Measurements from ENCODE around the gene PHF12. TPM values are rescaled to one million over a fixed set of nuclear protein-coding genes. Genes with fewer than 3 reads are reported as not detected.

PHF12 gene
- total RNA-seq, 2 experiments from 2014 or later: 47.4 to 48.5 TPM

DNA sequence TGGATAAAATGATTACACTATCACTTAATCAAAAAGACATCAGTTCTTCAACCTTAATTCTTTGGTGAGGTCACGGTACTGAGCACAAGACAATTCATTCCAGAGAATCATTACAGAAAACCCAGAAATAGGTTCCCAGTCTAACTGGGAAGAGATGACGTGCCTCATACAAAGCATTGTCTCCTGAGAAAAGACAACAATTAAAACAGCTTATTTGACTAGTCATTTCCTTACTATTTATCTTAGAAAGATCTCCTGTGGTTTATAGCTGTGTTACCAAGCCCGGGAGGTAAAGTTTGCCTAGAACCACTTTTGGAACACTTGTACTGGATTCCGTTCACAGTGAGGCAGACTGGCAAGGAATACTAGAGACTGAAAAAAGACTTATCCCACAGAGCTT is 5.1 kb downstream of the PHF12 start:
- ChIA-PET POLR2A (interaction anchor here (0.6 kb wide), 1 partner anchor 23 kb away, joined by 10 read pairs; no protein-coding TSS in a partner anchor), CTCF (interaction anchor here (1.5 to 2.3 kb wide), 3 partner anchors 17 to 219 kb away, joined by 4 to 8 read pairs (median 7); partner anchors contain the start of gene TLCD1)

DNA sequence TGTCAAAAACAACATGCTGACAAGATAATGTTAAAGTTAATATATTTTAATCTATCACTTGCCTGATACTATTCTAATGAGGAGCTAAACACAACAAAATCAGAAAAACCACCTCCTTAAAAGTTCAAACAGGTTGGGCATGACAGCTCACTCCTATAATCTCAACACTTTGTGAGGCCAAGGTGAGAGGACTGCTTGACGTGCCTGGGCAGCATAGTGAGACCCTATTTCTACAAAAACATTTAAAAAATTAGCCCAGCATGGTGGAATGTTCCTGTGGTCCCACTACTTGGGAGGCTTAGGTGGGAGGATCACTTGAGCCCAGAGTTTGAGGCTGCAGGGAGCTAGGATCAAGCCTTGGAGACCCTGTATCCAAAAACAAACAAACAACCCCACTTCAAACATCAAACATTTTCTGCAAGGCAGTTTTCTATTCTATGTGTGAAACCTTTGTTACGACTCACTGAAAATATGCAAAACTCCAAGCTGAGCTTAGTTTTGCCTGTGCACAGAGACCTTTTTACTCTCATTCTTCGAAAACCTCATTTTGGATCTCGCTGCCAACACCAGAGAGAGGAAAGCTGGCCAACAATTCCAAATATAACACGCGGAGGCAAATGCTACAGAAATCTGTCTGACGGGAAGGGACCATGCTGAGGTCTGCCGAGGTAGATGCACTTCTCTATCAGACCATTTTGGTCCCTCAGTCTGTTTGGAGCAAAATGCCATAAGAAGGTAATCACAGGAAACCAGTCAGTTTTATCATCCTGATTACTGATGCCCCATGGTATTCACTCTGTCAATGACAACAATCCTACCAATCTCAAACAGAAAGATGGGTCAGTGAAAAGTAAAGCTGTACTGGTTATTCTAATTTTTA is 6.2 kb downstream of the PHF12 start:
- CTCF ChIA-PET: interaction anchor here (0.9 to 2.3 kb wide), 6 partner anchors 23 to 218 kb away, joined by 3 to 8 read pairs (median 4); partner anchors contain the start of genes TLCD1 and TRAF4
- POLR2A ChIA-PET: interaction anchor here (1.0 kb wide), 1 partner anchor 224 kb away, joined by 5 read pairs; no protein-coding TSS in a partner anchor

DNA sequence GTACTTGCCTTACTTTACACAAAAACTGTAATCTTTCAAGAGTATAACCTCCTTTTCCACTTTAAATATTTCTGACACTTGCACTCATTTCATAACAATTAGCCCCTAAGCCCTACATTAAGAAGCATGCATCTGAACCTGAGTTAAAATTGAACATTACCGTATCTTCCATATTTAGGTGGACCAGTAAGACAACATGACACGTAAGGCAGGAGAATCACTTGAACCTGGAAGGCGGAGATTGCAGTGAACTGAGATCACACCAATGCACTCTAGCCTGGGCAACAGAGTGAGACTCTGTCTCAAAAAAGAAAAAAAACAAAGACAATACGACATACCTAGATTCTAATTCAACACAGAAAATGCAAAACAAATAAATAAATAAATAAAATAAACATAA is 7.0 kb downstream of the PHF12 start:
- CTCF ChIA-PET: interaction anchor here (1.0 to 2.3 kb wide), 2 partner anchors 22 to 217 kb away, joined by 3 to 8 read pairs; partner anchors contain the start of gene TLCD1
- POLR2A ChIA-PET: interaction anchor here (1.0 kb wide), 1 partner anchor 223 kb away, joined by 5 read pairs; no protein-coding TSS in a partner anchor

DNA sequence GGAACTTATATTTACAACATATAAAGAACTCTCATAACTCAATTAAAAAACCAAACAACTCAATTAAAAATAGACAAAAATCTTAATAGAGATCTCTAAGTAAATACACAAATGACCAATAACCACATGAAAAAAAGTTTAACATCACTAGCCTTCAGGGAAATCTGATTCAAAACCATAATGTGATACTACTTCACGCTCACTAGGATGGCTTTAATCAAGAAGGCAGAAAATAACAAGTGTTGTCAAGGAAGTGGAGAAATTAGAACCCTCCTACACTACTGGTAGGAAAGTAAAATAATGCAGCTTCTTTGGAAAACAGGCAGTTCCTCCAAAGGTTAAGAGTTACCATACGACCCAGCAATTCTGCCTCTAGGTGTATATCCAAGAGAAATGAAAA is 8.4 kb downstream of the PHF12 start:
- ChIA-PET POLR2A (interaction anchor here (0.6 kb wide), 1 partner anchor 108 kb away, joined by 6 read pairs; no protein-coding TSS in a partner anchor), CTCF (interaction anchor here (0.7 kb wide), 1 partner anchor 27 kb away, joined by 3 read pairs; no protein-coding TSS in a partner anchor)

DNA sequence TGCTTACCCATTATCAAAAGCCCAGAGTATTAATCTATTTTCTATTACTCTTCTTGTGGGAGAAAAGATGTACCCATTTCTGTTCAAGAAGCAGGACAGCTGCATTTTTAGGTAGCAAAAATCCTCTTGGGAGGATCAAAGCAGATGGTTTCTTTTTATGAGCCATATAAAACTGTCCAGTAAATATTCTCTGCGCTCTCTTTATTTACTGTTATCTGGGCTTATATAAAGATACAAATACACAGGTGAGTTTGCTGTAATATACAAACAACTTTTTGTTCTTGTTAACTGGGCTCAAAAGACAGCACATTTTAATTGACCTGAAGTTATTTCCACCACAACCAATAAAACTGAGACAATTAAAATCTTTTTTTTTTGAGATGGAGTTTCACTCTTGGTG is 10.1 kb downstream of the PHF12 start:
- POLR2A ChIA-PET: interaction anchor here (0.6 kb wide), 1 partner anchor 10 kb away, joined by 3 read pairs; the partner anchor contains the start of gene PHF12
- CTCF ChIA-PET: interaction anchor here (0.7 kb wide), 1 partner anchor 8 kb away, joined by 3 read pairs; no protein-coding TSS in a partner anchor

DNA sequence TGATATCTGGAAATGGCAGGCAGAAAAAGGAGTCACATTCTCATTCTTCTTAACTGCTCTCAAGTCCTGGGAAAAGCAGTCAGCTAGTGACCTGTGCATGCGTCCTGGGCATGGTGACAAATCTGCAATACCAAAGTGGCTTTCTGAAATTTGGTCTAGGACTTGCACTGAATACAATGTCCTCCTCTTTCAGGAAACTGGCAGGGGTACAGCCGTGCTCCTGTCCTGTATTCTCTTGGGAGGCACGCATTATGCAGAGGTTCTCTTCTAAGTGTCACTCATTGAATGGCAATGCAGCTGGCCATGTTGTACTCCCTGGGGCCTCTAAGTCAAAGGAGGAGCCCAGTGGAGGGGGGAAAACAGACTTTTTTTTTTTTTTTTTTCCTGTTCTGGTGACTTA is 10.6 kb downstream of the PHF12 start:
- POLR2A ChIA-PET: interaction anchor here (0.6 to 1.6 kb wide), 2 partner anchors 9 to 11 kb away, joined by 3 to 4 read pairs; partner anchors contain the start of gene PHF12
- CTCF ChIA-PET: interaction anchor here (0.7 kb wide), 2 partner anchors 9 to 130 kb away, joined by 3 read pairs; no protein-coding TSS in a partner anchor

DNA sequence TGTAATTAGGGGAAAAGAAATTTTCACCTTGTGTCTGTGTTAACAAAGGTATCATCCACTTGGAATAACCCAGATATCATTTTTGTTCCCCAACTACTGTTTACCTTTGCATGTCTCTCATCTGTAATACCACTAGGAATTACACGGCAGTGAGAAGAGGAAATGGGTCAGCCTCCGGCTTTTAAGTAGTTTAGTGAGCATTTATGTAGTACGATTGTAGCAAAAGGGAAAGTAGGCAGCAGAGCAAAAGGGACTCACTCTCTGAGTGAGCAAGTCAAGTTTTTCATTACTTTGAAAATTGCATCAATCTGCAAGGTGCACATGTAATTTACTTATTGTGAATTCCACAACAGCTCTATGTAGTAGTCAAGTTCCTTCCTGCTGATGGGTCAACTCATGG is 11.2 kb downstream of the PHF12 start:
- ChIA-PET CTCF (interaction anchor here (0.7 kb wide), 1 partner anchor 129 kb away, joined by 3 read pairs; no protein-coding TSS in a partner anchor), POLR2A (interaction anchor here (1.6 kb wide), 1 partner anchor 9 kb away, joined by 4 read pairs; no protein-coding TSS in a partner anchor)

DNA sequence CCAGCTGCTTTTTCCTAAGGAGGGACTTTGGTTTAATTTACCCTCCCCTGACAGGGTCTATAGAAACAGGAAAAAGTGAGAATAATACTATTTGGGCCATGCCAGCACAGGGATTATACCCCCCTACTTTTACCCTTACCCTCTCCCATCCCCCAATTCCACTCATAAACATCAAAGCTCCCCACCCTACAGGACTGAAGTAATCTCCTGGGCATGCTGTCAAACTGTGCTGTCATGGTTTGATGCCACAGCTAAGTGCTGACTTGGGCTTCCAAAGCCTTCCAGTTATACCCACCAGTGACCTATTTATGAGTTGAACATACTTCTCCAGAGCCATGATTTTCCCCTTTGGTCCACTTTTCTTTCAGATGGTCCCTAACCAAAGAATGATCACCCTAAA is 12.8 kb downstream of the PHF12 start:
- ChIA-PET CTCF (interaction anchor here (1.1 to 1.5 kb wide), 2 partner anchors 11 to 212 kb away, joined by 3 to 4 read pairs; partner anchors contain the start of gene TLCD1), POLR2A (interaction anchor here (1.6 kb wide), 1 partner anchor 11 kb away, joined by 3 read pairs; no protein-coding TSS in a partner anchor)

DNA sequence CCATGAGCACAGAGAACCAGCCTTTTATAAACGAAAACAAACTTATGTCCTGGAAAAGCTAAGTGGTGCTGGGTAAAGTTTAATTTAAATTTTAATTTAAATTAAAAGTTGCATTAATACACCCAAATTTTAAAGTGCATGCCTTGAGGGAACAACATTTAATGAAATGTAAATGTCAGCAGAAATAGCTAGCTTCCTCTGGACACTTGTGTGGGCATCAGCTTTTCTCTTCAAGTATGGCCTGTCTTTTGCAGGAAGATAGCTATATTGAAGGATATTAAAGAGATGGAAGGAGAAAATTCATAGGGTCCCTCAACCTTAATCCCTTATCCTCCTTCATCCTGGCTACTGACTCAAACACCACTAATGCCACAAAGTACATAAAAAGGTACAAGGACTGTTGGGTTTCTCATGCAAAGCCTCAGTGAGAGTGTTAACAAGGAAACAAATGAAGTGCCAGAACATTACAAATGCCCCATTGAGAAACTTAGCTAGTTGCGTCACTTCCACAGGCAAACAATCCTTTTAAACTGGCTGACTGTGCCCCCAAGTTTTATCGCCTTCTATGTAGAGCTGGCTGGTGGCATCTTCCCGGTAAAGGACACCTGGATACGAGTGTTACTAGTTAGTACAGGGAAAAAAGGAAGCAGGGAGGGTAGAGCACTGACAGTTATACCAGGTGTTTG is 14.1 kb downstream of the PHF12 start:
- POLR2A ChIA-PET: interaction anchor here (1.6 kb wide), 1 partner anchor 12 kb away, joined by 3 read pairs; no protein-coding TSS in a partner anchor
- CTCF ChIA-PET: interaction anchor here (1.4 kb wide), 1 partner anchor 33 kb away, joined by 3 read pairs; no protein-coding TSS in a partner anchor

DNA sequence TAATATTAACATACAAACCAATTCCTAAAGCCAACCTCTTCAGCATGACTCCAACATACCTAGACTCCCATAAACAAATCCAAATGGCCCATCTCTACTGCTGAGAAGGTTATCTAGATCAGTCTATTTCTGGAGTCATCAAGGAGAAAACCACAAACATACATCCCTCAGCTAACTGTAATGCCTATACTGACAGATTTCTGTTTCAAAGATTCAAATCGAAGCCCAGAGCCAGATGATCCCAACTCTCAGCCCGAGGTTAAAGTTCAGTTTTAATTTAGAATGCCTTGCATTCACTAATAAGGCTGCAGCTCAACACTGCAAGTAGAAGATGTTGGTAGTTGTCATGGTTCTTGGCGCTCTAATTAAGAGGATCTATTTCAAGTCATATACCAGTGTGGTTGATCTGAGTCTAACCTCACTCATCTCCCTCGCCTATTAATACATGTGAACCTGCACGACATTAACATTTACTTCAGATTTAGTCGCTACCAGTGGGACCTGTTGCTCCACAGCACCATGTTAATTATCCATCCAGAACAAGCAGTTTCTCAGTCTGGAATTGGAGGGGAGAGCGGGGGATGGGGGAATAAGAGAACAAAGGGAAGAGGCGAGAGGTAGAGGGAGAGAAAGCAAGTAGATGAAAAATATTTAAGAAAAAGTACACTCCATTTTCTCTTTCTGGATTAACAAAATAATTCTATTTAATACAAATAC is 15.4 kb downstream of the PHF12 start:
- CTCF ChIA-PET: interaction anchor here (1.3 kb wide), 1 partner anchor 10 kb away, joined by 3 read pairs; no protein-coding TSS in a partner anchor
- POLR2A ChIA-PET: no interaction called here

DNA sequence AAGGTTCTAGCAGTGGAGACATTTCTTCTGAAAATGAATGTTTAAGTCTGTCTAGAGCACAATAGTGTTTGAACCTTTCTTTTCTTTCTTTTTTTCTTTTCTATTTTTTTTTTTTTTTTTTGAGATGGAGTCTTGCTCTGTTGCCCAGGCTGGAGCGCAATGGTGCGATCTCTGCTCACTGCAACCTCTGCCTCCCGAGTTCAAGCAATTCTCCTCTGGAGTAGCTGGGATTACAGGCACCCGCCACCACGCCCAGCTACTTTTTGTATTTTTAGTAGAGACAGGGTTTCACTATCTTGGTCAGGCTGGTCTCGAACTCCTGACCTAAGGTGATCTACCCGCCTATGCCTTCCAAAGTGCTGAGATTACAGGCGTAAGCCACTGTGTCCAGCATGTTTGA is 16.8 kb downstream of the PHF12 start:
- POLR2A ChIA-PET: interaction anchor here (0.7 kb wide), 1 partner anchor 85 kb away, joined by 7 read pairs; no protein-coding TSS in a partner anchor
- CTCF ChIA-PET: interaction anchor here (0.6 to 1.2 kb wide), 2 partner anchors 19 to 205 kb away, joined by 4 to 5 read pairs; no protein-coding TSS in a partner anchor

DNA sequence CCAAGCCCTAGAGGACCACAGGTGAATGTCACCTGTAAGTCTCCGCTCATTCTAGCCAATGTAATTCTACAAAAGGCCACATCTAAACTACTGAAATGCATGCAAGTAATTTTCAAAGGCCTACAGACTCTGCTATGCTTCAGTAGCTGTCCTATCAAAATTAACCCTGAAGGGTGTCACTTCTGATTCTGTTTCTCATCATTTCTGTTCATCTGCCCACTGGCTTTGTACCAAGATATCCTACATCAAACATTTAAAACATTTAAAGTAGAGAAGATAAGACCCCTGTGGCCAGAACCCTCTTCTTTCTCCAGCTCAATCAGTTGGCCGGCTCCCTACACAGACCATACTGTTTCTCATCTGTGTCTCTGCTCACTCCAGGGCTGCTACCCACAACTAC is 21.5 kb downstream of the PHF12 start:
- CTCF ChIA-PET: interaction anchor here (1.4 to 2.0 kb wide), 3 partner anchors 14 to 166 kb away, joined by 4 to 7 read pairs (median 5); no protein-coding TSS in a partner anchor
- POLR2A ChIA-PET: no interaction called here

DNA sequence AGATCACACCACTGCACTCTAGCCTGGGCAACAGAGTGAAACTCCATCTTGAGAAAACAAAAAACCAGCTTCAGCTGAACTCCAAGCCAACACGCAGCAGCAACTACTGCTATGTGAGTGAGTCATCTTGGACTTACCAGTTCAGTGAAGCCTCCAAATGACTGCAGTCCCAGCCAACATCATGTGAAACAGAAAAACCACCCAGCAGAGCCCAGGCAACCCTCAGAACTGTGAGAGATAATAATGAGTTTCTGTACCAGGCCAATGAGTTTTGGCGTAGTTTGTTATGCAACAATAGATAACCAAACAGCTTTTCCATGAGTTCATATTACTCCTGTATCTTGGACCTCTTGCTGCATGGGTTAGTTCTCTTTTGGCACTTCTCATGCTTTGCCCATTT is 23.3 kb downstream of the PHF12 start:
- CTCF ChIA-PET: interaction anchor here (1.1 to 1.5 kb wide), 3 partner anchors 21 to 164 kb away, joined by 3 to 7 read pairs (median 4); partner anchors contain the start of gene DHRS13
- POLR2A ChIA-PET: interaction anchor here (1.8 kb wide), 1 partner anchor 22 kb away, joined by 8 read pairs; no protein-coding TSS in a partner anchor

DNA sequence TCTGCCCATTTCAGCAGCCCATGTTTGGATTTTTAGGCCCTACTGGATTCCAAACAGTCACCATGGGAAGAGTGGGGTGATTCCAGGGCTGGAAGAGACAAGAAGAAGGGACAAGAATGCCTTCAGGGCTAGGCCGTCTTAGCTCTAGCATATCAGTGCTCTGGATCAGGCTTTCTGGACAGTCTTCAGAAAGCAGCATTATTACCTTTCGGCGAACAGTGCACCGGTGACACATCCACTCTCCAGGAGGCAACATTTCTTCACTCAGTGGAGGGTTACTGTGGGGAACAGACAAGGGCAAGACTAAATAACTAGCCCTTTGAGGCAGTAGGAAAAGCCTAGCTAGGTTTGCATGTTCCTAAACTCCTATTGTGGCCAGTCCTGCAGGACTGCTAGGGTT is 24.5 kb downstream of the PHF12 start:
- POLR2A ChIA-PET: interaction anchor here (0.6 to 1.8 kb wide), 2 partner anchors 23 to 145 kb away, joined by 4 to 8 read pairs; no protein-coding TSS in a partner anchor

DNA sequence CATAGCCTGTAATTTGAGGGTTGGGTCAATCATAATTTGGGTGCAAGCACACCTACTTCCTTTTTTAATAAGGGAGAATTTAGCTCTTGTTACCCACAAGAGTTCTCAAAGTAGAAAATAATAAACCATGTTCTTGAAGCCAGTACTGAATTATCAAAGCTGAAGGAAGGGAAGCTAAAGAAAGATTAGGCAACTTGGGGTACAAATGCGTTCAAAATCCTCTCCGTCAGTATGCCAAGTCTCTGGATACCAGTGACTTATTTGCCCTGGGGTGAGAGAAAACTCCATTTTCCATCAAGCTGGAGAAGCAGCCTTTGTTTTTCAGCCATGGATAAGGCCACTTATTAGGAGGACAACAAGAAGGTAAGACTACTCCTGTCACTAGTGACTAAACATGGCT is 25.0 kb downstream of the PHF12 start:
- CTCF ChIA-PET: interaction anchor here (0.9 to 1.6 kb wide), 7 partner anchors 9 to 200 kb away, joined by 3 to 7 read pairs (median 3); partner anchors contain the start of gene TLCD1
- POLR2A ChIA-PET: interaction anchor here (1.8 kb wide), 1 partner anchor 23 kb away, joined by 8 read pairs; no protein-coding TSS in a partner anchor

More for the DNA sequence above, 24.5 kb downstream of the PHF12 start:
- CTCF ChIA-PET: interaction anchor here (0.9 to 1.6 kb wide), 5 partner anchors 9 to 200 kb away, joined by 3 to 7 read pairs (median 5); partner anchors contain the start of gene TLCD1

DNA sequence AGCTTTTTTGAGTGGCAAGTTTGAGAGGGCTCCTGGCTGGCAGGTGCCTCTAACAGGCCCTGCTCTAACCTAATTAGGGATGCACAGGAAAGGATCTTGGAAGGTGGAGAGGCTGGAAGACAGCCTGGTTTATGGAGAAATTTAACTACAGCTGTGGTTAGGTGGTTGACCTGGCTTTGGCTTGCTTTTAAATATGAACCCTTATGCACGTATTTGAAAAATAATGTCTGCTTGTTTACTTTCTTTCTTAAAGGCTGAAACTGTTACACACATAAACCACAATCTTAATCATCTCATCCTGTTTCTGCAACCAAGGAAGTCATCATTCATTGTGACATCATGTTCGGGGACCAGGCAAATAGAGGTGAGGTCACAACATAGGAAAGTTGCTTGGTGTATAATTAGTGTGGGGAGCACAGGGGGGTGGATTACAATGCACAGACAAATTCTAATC is 25.4 kb downstream of the PHF12 start:
- CTCF ChIA-PET: interaction anchor here (0.7 to 1.6 kb wide), 6 partner anchors 10 to 162 kb away, joined by 3 to 5 read pairs (median 3); no protein-coding TSS in a partner anchor
- POLR2A ChIA-PET: no interaction called here

DNA sequence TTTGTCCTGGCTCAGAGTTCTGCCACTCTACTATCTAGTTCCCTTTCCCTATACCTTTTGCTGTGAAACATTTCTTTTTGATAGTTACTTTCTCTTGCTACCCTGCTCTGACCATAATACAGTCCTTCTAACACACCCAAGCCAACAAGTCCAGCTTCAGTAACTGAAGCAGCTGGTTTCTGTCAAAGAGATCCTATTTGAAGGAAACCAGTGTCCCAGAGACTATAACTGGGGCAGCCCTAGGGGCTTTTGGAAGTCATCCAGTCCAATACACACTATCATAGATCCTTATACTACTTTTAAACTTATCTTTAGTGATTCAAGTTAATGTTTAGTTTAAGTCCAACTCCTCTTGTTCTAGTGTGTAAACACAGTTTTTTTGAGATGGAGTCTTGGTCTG is 31.1 kb downstream of the PHF12 start:
- ChIA-PET POLR2A (no interaction called here), CTCF (no interaction called here)

DNA sequence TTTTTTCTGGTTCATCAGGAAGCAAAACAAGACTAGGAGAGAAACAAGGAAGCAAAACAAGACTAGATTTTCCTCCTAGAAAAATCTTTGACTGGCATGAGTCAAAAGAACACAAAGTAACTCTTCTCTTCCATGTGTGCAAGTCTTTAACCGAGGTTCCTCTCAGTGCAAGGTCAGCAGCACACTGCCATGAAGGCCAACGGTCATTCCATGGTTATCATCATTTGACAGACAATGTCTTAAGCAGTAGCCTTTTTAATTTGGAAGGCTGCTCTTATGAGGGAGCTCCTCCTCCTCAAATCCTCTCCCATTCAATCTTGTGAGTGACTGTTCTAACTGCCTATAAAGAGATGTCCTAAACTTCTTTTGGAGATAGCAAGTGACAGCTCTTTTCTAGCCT is 33.0 kb downstream of the PHF12 start:
- CTCF ChIA-PET: interaction anchor here (1.7 kb wide), 1 partner anchor 12 kb away, joined by 5 read pairs; no protein-coding TSS in a partner anchor
- POLR2A ChIA-PET: no interaction called here
